NT2/D1 (cell line): ENCODE measurements around the gene NEK2.

Experiments
- SUZ12 ChIP-seq: IDR thresholded peaks from 2 replicates; pipeline ENCODE4 v1.6.1; 2011; ENCODE audit not compliant: insufficient read length, insufficient read depth; ENCODE audit errors: extremely low read depth
- YY1 ChIP-seq: IDR thresholded peaks from 2 replicates; pipeline ENCODE4 v1.6.1; 2011; ENCODE audit not compliant: insufficient read length, insufficient read depth
- ZNF274 ChIP-seq: IDR thresholded peaks from 2 replicates; pipeline ENCODE4 v1.6.1; 2011; ENCODE audit warnings: mild to moderate bottlenecking, low read depth, low read length

GRCh38 chr1:211714154-211714553 lies 38.7 kb upstream of the NEK2 start:
- TF ChIP-seq YY1 (no peak), ZNF274 (no peak), SUZ12 (no peak)
